Epithelial cell of proximal tubule (primary cell): ENCODE data around the gene BMP2K. TPM values are rescaled to one million over a fixed set of nuclear protein-coding genes. Genes with fewer than 3 reads are reported as not detected.

ENCODE experiments used
- DNase-seq: peaks from one replicate; pipeline ENCODE4 v3.0.0-alpha.2; 2011; ENCODE audit warnings: low read depth
- H3K4me3 ChIP-seq: 2 replicates; pipeline ENCODE4 v1.5.1; 2011; ENCODE audit warnings: low read depth, mild to moderate bottlenecking, low read length
- CTCF ChIP-seq: conservative IDR thresholded peaks from 2 replicates; pipeline ENCODE4 v1.5.1; 2012; ENCODE audit warnings: low read depth, mild to moderate bottlenecking, low read length
- total RNA-seq: library from RNA; depleted of rRNA; stranded (reverse); fragments of >200 nt; gene quantifications from 2 replicates; pipeline ENCODE4 v1.2.3, GENCODE V29; 2015

BMP2K gene
- total RNA-seq, 1 donor from 2014 or later = 11.8 TPM

- TF ChIP-seq CTCF = no peak
- no peak overlapping the region for H3K4me3 ChIP-seq
- no peak for DNase-seq
Observed at GRCh38 chr4:78800965-78801364, 24.8 kb downstream of the BMP2K start.

- H3K4me3 ChIP-seq = no peak overlapping the region
- DNase-seq = no peak
- TF ChIP-seq CTCF = no peak
Observed at GRCh38 chr4:78803983-78804382, 27.8 kb downstream of the BMP2K start.

GRCh38 chr4:78806943-78807460 is 30.9 kb downstream of the BMP2K start:
- TF ChIP-seq CTCF = no peak
- DNase-seq = no peak

GRCh38 chr4:78809295-78809694 is 33.1 kb downstream of the BMP2K start:
- no peak for DNase-seq
- H3K4me3 ChIP-seq = no peak overlapping the region
- no peak for TF ChIP-seq CTCF

More at GRCh38 chr4:78806943-78807460, 30.9 kb downstream of the BMP2K start:
- H3K4me3 ChIP-seq = no peak overlapping the region

GRCh38 chr4:78809928-78810835 is 34.0 kb downstream of the BMP2K start:
- TF ChIP-seq CTCF = no peak
- H3K4me3 ChIP-seq = no peak overlapping the region
- no peak for DNase-seq

GRCh38 chr4:78811034-78811433 is 34.9 kb downstream of the BMP2K start:
- TF ChIP-seq CTCF = no peak
- DNase-seq = no peak
- H3K4me3 ChIP-seq = no peak overlapping the region
